ENCODE measurements around the gene FAM9C. TPM values are rescaled to one million over a fixed set of nuclear protein-coding genes. Genes with fewer than 3 reads are reported as not detected.
"Not testable (repeated sequence)": the region's sequence is repeated elsewhere in the genome, so short reads cannot be mapped to it uniquely, and the experiment has no call there.

Gene FAM9C
- total RNA-seq, 1 donor from 2014 or later: 0.05 TPM

- intact Hi-C loops (cut with micrococcal nuclease); H3K27me3 Mint-ChIP-seq (ENCODE audit: insufficient read depth); DNase-seq (ENCODE audit: low spot score); H3K36me3 Mint-ChIP-seq (ENCODE audit: low read depth); H3K9me3 Mint-ChIP-seq: not testable (repeated sequence)
- peak overlapping the region; percentile 73 for H3K27ac Mint-ChIP-seq
- peaks cover 89% of the 10 kb centered on the region for H3K4me1 Mint-ChIP-seq (ENCODE audit: low read depth)
- H3K4me3 Mint-ChIP-seq: peak overlapping the region; percentile 37
Measured at GRCh38 chrX:13083755-13084326, 39.4 kb upstream of the FAM9C start.

DNA sequence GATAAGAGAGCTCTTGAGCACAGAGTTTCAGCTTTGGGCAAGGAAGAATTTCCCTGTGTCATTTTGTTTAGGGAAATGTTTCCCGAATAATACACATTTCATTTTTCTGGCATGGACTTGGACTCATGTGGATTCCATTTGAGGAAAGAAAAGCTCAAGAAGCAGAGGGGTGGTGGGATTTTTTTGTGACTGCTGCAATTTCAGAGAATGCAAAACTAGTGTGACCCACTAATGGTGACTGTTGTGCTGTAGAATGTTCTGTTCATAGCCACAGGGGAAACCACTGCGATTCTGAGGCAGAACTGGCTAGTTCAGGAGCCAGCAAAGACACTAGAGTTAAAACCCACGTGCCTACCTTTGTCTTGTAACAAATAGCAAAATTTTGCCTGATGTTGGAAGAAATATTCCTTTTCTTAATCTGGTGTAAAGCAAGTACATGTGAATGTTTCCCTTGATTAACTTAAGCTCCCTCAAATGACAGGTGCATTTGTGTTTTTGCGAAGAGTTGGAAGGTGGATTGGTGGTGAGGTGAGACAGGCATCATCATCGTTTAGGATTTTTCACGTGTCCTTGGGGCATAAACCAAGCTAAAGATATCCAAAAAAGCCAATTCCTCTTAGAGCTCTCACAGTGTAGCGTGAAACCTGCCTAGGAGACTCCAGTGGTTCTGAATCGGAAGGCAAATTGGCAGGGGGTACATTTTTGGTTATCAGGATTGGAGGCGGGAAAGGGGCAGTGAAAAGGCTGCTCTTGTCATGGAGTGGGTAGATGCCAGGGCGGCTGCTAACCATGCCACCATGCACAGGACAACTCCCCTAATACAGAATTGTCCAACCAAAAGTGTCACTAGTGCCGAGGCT, 38.0 kb upstream of the FAM9C start:
- Mint-ChIP-seq H3K4me3 (peak overlapping the region; percentile 57), H3K27ac (peak overlapping the region; percentile 89), H3K36me3 (ENCODE audit: low read depth) (peaks cover 4% of the 10 kb centered on the region), H3K4me1 (ENCODE audit: low read depth) (peaks cover 88% of the 10 kb centered on the region), H3K9me3 (no peaks in the 10 kb centered on the region), H3K27me3 (ENCODE audit: insufficient read depth) (no peaks in the 10 kb centered on the region)
- DNase-seq (ENCODE audit: low spot score): no peak
- intact Hi-C loops (cut with micrococcal nuclease): no loop called here

DNA sequence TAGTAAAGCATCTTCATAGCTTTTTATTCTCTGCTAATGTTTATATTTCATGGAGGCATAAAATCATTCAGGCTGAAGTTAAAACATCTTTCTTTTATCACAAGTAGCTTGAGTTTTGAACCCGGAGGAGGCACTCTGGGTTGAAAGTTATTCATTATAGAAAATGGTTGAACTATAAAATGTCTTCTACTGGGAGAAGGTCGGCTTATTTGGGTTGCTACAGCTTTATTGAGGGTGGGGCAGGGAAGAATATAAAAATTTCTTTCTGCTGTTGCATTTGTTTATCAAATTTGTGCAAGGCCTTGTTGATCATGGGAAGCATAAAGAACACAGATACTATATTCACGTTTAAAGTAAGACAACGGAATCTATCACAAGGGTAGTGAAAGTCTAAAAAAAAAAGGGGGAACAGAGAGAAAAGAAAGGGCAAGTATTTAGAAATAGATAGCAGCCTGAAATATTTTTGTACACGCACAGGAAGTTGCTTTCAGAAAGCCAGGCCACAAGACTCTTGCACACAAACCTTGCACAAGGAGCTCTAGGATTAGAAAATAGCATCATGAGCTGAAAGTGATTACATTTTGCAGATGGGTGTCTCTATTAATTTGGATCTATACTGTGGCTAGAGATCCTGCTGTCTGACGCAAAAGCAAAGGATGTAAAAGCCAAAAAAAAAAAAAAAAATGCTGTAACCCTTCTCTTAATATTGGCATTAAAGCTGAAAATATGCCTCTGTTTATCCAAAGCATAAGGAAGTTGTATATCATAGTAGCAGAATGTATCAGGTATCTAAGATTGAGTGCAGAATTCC, 37.2 kb upstream of the FAM9C start:
- H3K4me3 Mint-ChIP-seq: peak overlapping the region; percentile 57
- H3K27me3 Mint-ChIP-seq (ENCODE audit: insufficient read depth): no peaks in the 10 kb centered on the region
- peaks cover 85% of the 10 kb centered on the region for H3K4me1 Mint-ChIP-seq (ENCODE audit: low read depth)
- no peak for DNase-seq (ENCODE audit: low spot score)
- peaks cover 2% of the 10 kb centered on the region for H3K36me3 Mint-ChIP-seq (ENCODE audit: low read depth)
- H3K9me3 Mint-ChIP-seq: no peaks in the 10 kb centered on the region
- intact Hi-C loops (cut with micrococcal nuclease): no loop called here
- H3K27ac Mint-ChIP-seq: peak overlapping the region; percentile 89

- H3K4me1 Mint-ChIP-seq (ENCODE audit: low read depth): peaks cover 85% of the 10 kb centered on the region
- peak overlapping the region; percentile 57 for H3K4me3 Mint-ChIP-seq
- no peak for DNase-seq (ENCODE audit: low spot score)
- intact Hi-C loops (cut with micrococcal nuclease): no loop called here
- H3K27me3 Mint-ChIP-seq (ENCODE audit: insufficient read depth): no peaks in the 10 kb centered on the region
- no peaks in the 10 kb centered on the region for H3K9me3 Mint-ChIP-seq
- peaks cover 2% of the 10 kb centered on the region for H3K36me3 Mint-ChIP-seq (ENCODE audit: low read depth)
- H3K27ac Mint-ChIP-seq: peak overlapping the region; percentile 89
Measured at GRCh38 chrX:13080128-13080795, 35.8 kb upstream of the FAM9C start.

DNA sequence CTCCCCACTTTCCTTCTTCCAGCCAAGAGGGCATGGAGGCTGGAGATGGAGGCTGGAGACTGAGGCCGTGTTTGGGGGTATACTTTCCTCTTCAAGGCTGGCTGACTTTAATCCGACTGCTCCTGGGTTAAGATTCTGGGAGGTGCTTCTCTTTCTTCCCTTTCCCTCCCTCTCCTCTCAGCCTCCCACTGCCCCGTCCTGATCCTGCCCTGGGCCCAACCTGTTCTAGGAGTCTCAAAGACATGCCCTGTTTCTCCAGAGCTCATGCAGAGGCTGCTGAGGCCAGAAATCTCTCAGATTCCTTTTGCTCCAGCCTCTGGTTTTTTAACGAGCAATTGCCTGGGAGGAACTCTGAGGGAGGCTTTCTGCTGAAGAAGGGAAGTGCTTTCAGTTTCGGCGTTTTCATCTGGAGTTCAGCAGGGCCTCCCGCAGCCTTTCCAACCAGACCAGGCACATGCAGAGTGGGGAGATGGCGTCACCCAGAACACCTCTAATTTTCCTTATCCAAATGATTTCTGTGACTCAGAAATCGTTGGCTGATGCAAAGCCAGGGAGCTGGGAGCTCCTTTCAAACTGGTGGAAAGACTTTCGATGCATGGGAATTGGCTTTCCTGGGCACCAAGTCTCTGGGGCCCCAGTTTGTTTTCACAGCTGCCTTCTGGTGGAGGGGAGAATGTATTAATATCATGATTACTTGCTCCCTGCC, 34.5 kb upstream of the FAM9C start:
- Mint-ChIP-seq H3K9me3 (no peaks in the 10 kb centered on the region), H3K36me3 (ENCODE audit: low read depth) (peaks cover 2% of the 10 kb centered on the region), H3K4me3 (peak overlapping the region; percentile 61), H3K27ac (peak overlapping the region; percentile 84), H3K27me3 (ENCODE audit: insufficient read depth) (no peaks in the 10 kb centered on the region), H3K4me1 (ENCODE audit: low read depth) (peaks cover 86% of the 10 kb centered on the region)
- DNase-seq (ENCODE audit: low spot score): no peak
- intact Hi-C loops (cut with micrococcal nuclease): no loop called here

GRCh38 chrX:13077168-13077567, 32.7 kb upstream of the FAM9C start:
- no peak overlapping the region for H3K4me3 Mint-ChIP-seq
- H3K36me3 Mint-ChIP-seq (ENCODE audit: low read depth): no peaks in the 10 kb centered on the region
- peak overlapping the region; percentile 80 for H3K27ac Mint-ChIP-seq
- peaks cover 71% of the 10 kb centered on the region for H3K4me1 Mint-ChIP-seq (ENCODE audit: low read depth)
- H3K27me3 Mint-ChIP-seq (ENCODE audit: insufficient read depth): no peaks in the 10 kb centered on the region
- no peak for DNase-seq (ENCODE audit: low spot score)
- no peaks in the 10 kb centered on the region for H3K9me3 Mint-ChIP-seq
- intact Hi-C loops (cut with micrococcal nuclease): loop anchor here (2.0 kb wide), 1 partner anchor 50 kb away; no protein-coding TSS in a partner anchor

- Mint-ChIP-seq H3K9me3 (no peaks in the 10 kb centered on the region), H3K4me1 (ENCODE audit: low read depth) (peaks cover 63% of the 10 kb centered on the region), H3K27ac (peak overlapping the region; percentile 81), H3K36me3 (ENCODE audit: low read depth) (no peaks in the 10 kb centered on the region), H3K4me3 (no peak overlapping the region), H3K27me3 (ENCODE audit: insufficient read depth) (no peaks in the 10 kb centered on the region)
- DNase-seq (ENCODE audit: low spot score): no peak
- intact Hi-C loops (cut with micrococcal nuclease): loop anchor here (1.0 to 2.0 kb wide), 7 partner anchors 11 to 126 kb away; no protein-coding TSS in a partner anchor
Measured at GRCh38 chrX:13076176-13076961, 31.9 kb upstream of the FAM9C start.

- H3K4me1 Mint-ChIP-seq (ENCODE audit: low read depth): peaks cover 47% of the 10 kb centered on the region
- peak overlapping the region; percentile 92 for H3K27ac Mint-ChIP-seq
- H3K36me3 Mint-ChIP-seq (ENCODE audit: low read depth): no peaks in the 10 kb centered on the region
- no peak for DNase-seq (ENCODE audit: low spot score)
- H3K9me3 Mint-ChIP-seq: no peaks in the 10 kb centered on the region
- intact Hi-C loops (cut with micrococcal nuclease): loop anchor here (5.0 kb wide), 1 partner anchor 37 kb away; no protein-coding TSS in a partner anchor
- peak overlapping the region; percentile 54 for H3K4me3 Mint-ChIP-seq
- no peaks in the 10 kb centered on the region for H3K27me3 Mint-ChIP-seq (ENCODE audit: insufficient read depth)
Measured at GRCh38 chrX:13074297-13075262, 30.2 kb upstream of the FAM9C start.

DNA sequence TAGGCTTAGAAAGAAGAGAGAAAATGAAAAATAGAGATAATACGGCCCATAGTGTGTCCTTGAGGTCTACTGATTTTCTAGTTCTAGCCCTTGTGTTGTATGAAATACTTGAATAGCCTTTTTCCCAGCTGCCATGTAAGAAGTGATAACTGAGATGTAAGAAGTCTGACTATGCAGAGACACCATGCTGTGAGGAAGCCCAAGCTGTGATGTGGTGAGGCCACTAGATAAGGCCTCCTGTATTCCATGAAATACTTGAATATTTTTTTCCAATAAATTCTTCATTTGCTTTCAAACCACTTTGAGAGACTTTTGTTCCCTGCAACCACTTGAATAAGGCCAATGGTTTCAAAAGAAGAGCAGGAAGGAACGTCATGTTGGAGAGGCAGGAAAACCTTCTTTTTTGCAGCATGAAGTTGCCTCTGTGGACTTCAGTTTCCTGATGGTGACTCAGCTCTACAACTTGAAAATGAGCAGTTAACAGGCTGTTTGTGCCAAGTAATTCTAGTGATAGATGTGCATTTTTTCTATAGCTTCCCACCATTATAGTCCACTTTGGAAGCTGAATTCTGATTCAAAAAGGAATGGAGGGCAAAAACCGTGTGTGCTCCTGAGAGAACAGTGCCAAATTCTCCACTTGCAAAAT, 25.5 kb upstream of the FAM9C start:
- H3K4me3 Mint-ChIP-seq: no peak overlapping the region
- peaks cover 10% of the 10 kb centered on the region for H3K9me3 Mint-ChIP-seq
- no peak overlapping the region for H3K27ac Mint-ChIP-seq
- peaks cover 10% of the 10 kb centered on the region for H3K4me1 Mint-ChIP-seq (ENCODE audit: low read depth)
- no peak for DNase-seq (ENCODE audit: low spot score)
- intact Hi-C loops (cut with micrococcal nuclease): loop anchor here (5.0 kb wide), 1 partner anchor 33 kb away; no protein-coding TSS in a partner anchor
- H3K27me3 Mint-ChIP-seq (ENCODE audit: insufficient read depth): no peaks in the 10 kb centered on the region
- H3K36me3 Mint-ChIP-seq (ENCODE audit: low read depth): peaks cover 6% of the 10 kb centered on the region

DNA sequence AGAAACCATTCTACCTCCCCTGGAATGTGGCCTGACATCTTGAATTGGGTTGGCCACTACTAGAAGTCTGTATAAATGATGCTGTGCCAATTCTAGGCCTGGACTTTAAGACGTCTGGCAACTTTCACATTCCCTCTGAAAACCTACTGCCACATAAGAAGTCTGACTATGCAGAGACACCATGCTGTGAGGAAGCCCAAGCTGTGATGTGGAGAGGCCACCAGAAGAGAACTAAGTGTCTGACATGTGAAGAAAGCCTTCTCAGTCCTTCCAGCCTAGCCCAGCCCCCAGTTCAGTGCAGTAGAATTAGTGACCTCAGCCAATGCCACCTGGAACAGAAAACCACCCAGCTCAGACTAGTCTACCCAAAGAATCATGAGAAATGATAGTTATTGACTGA, 24.2 kb upstream of the FAM9C start:
- Mint-ChIP-seq H3K27me3 (ENCODE audit: insufficient read depth) (no peaks in the 10 kb centered on the region), H3K9me3 (peaks cover 10% of the 10 kb centered on the region), H3K27ac (no peak overlapping the region), H3K4me1 (ENCODE audit: low read depth) (no peaks in the 10 kb centered on the region), H3K4me3 (no peak overlapping the region), H3K36me3 (ENCODE audit: low read depth) (peaks cover 6% of the 10 kb centered on the region)
- no peak for DNase-seq (ENCODE audit: low spot score)
- intact Hi-C loops (cut with micrococcal nuclease): no loop called here

Data from activated T-helper 1 cell treated with anti-CD3 and anti-CD28 coated beads, Interleukin-12 subunit alpha, Interleukin-12 subunit beta, Interleukin-2, Interleukin-4 antibody, amounts not matched to agents 30 ng/mL and 10 ng/mL and 1 ng/mL, durations not matched to agents 14 hours and 24 hours and 36 hours (primary cell).